Fibroblast of skin of left quadriceps (primary cell): ENCODE results near the gene FIZ1.
"Not testable (repeated sequence)": the region's sequence is repeated elsewhere in the genome, so short reads cannot be mapped to it uniquely, and the experiment has no call there.

Experiments
- DNase-seq, 2 experiments: peaks; one replicate each; pipeline ENCODE4 v3.0.0-alpha.2; 2013; ENCODE audit warnings: low read depth in 2 of 2

FIZ1 gene

GRCh38 chr19:55576746-55577145, 22.6 kb downstream of the FIZ1 start:
- no peak for DNase-seq

GRCh38 chr19:55573929-55574328, 25.4 kb downstream of the FIZ1 start:
- DNase-seq = not testable (repeated sequence)

- DNase-seq = not testable (repeated sequence)
These were observed 29.8 kb downstream of the FIZ1 start for GRCh38 chr19:55569477-55569876.

GRCh38 chr19:55567708-55568328, 31.5 kb downstream of the FIZ1 start:
- no peak for DNase-seq

DNA sequence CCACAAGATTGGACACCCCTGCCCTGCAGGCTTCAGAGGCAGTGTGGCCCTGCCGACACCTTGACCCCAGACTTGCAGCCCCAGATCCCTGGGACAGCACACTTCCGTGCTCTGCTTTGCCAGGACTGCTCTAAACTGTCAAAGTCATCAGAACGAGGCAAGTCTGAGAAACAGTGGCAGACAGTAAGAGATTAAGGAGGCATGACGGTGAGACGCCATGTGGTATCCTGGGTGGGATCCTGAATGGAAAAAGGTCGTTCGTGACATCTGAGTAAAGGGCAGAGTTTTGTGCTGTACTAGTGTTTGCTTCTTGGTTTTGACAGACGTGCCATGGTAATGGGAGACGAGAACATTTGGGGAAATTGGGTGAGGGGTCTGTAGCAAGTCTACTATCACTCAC, 32.5 kb downstream of the FIZ1 start:
- no peak for DNase-seq

DNA sequence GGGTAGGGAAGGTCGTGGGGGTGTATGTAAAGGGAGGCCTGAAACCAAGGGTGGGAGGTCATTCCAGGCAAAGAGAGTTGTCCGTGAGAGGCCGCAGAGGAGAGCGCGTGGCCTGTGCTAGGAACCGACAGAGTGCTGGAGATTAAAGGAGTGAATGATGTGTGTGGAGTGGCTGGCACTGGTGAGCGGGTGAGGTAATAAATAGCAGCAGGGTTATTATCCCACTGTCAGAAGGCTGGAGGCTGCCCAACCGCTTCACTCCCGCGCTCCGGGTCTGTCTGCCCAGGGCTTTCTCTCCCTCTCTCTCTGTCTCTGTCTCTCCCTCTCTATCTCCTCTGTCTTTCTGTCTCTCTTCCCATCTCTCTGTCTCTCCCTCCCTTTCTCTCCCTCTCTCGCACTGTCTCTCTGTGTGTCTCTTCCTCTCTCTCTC, 36.0 kb downstream of the FIZ1 start:
- no peak for DNase-seq

DNA sequence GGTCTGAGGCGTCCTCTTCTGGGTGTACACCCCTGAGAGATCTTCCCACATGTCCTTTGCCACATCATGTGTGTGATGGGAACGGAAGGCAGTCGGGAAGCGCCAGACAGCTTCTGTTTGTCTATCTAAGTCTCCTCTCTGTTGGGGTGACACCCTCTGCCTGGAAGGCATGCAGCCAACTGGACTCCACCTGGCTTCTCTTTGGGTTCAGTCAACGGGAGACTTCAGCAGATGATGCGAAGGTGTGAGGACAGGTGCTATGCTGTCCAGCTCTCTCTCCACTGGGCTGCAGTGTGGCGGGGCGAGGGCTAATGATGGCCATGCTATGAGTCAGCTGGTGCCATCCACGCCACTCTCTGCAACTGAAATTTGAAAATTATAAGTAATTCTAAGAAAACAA, 39.6 kb downstream of the FIZ1 start:
- DNase-seq = no peak

DNA sequence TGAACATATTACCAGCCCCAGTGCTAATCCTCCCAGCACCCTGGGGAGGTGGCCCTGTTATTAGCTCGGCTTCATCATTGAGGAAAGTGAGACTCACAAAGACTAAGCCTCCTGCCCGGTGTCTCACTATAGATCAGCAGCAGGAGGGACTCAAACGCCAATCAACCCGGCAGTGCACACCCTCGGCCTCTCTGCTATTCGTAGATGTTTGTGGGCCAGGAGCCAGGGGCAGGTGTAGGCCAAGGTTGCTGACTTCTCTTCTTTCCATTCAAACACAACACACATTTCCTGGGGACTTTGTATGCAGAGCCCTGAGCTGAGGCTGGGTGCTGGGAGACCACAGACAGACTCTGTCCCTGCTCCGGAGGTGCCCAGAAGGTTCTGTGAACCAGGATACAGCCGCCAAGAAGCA, 44.6 kb downstream of the FIZ1 start:
- DNase-seq = no peak

DNA sequence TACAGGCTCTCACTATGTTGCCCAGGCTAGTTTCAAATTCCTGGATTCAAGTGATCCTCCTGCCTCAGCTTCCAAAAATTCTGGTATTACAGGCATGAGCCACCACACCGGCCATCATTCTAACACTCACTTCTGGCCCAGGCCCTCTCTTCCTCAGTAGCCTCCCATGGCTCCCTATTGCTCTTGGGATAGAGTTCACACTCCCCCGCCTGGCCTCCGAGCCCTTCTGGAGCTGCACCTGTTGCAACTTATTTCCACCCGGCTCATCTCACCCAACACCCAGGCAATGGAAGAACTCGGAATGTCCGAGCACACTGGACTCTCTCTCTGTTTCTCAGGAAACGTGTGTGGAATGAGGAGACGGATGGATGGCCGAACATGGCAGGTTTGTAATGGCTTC, 45.0 kb downstream of the FIZ1 start:
- no peak for DNase-seq

GRCh38 chr19:55553217-55554182, 45.8 kb downstream of the FIZ1 start:
- DNase-seq = no peak

DNA sequence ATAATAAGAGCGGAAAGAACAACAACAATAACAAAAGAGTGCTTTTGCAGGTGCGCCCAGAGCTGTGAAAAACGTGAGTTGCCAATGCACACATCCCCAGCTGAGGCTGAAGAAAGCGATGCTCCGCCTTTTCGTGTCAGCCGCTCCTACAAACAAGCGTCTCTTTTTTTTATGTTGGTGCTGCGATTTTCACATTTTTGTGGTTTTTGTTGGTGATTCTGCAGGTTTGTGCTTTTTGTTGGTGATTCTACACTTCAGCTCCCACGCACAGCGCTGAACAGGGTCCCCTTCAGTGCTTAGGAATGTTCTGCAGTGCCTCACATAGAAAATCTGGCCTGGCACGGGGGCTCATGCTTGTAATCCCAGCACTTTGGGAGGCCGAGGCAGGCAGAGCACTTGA, 46.7 kb downstream of the FIZ1 start:
- peak; percentile 70 to 72 for DNase-seq

- no peak for DNase-seq
These were observed 47.1 kb downstream of the FIZ1 start for GRCh38 chr19:55552206-55552605.

- no peak for DNase-seq
These were observed 49.0 kb downstream of the FIZ1 start for GRCh38 chr19:55550321-55550650.

DNA sequence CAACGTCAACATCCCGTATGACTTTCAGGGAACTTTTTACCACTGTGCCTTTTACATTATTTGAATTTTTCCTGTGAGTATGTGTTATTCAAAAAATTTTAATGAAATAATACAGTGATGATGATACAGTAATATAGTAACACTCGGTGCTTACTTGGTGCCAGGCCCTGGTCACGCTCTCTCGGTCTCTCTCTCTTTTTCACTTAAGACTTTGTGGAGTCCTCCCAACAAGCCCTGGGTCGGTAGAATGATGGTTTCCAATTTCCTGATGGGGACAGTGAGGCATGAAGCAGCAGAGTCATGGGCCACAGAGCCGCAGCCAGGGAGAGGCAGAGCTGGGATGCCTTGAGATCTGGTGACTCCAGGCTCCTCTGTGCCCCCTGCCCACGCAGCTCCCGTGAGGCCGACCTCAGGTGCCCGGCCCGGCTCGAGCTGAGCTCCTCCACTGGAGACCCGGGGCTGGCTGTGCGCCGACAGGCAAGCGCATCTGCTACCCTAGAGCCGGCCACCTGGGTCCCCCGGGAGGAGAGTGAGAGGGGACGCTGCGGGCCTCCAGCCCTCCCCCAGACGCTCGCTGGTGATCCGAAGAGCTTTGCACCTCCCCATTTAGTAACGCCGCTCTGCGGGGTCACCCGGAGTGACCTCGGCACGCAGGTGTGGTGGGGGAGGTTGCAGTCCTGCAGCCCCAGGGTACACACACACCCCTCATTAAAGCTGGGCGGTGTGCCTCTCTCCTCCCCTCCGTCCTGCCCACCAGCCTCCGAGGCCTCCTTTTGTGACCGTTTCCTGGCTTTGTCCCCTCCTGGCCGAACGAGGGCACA, 49.6 kb downstream of the FIZ1 start:
- peak; percentile 77 for DNase-seq

GRCh38 chr19:55546822-55547614, 52.3 kb downstream of the FIZ1 start:
- no peak for DNase-seq

DNA sequence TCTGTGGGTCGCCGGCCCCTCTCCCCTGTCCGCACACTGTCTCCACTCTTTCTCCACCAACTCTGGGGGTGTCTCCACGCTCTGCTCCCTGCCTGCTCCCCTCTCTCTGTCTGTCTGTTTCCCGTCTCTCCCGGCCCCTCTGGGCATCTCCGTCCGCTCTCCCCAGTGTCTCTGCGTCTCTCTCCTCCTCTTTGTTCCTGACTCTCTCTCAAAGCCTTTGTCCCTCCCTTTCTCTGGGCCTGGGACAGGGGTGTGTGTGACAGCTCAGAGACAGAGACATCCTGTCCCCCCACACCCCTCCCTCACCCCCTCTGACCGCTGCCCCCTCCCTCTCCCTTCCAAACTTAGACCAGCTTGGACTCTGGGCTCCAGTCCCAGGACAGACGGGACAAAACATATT, 53.3 kb downstream of the FIZ1 start:
- DNase-seq = no peak

DNA sequence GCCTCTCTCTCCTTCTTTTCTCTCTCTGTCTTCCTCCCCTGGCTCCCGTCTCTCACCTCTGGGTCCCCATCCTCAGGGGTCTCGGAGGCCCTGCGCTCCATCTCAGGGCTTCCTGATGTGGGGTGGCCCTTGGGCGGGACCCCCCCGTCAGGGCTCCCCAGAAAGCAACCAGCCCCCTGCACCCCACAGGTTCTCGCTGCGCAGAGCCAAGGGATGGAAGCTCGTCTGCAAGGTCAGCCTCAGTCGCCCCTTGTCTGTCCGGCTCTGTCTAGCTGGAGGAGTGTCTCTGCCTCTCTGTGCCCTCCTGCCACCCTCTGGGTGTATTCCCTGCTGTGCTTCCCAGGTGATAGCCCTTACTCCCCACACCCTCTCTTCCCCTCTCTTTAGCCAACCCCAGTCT, 53.9 kb downstream of the FIZ1 start, which contains the start of gene SBK3:
Gene SBK3 (minus strand): TSS at position 101 of the 400 bp plus-strand sequence. CDS start 0 bp downstream, at position 101.
- no peak for DNase-seq

DNA sequence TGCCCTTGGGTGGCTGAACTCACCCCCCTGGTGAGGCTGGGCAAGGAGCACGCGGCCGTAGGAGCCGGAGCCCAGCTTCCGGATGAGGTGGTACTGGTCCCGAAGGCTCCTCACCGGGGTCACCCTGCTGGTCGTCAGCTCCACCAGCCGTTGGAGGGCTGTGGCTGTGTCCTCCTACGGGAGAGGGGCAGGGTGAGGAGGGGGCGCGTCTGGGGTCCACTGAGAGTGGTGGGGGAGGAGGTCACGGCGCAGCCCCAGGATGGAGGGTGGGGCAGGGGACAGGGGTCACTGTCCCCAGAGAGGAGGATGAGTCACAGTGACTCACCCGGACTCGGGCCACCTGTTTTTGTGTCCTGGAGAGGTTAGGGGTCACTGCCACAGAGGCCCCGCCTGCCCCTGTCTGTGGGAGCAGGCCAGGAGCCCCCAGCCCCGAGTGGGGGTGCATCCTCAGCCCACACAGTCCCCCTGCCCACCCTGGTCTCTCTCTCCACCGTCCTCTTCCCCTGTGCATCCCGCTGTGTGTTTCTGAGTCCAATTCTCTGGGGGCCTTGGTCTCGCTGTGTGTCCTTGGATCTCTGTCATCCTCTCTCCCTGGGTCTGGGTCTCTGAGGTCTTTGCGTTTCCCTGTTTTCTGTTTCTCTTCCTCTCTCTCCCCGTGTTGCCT, 54.4 kb downstream of the FIZ1 start:
- DNase-seq = no peak

DNA sequence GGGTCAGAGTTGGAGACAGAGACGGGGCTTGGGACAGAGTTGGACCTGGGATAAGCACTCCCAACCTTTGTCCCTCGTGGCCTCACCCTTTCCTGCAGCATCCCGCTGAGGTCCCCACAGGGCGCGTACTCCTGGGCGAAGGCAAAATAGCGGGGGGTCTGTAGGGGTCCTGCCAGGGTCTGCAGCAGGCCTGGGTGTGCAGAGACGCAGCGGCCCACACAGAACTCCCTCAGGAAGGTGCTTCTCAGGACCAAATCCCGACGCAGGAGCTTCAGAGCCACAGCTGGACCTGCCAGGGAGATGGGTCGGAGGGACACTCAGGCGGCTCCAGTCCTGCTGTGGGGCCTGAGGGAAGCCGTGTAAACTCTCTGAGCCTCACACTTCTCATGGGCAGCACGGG, 55.3 kb downstream of the FIZ1 start:
- no peak for DNase-seq

DNA sequence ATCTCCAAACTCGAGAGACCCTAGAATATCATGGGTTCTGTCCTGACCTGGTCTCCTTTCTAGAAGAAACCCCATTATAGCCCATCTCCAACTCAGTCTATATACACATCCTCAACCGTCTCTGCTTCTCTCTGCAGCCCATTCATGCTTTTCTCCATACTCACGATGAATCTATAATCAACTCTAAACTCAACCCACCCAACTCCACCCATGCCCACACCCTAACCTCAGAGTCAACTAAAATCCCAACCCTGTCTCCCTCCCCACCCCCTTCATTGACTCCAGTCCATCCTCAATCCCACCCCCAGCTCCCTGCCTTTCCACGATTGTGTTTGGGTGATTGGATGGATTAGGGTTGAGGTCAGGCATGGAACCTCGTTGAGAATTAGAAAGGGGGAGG, 55.8 kb downstream of the FIZ1 start:
- DNase-seq = no peak

GRCh38 chr19:55542292-55542855, 56.9 kb downstream of the FIZ1 start:
- DNase-seq = no peak
